GM19372 (cell line): ENCODE data around the gene CTNND2.

Experiments used
- ATAC-seq: cut with Tn5 transposase; IDR thresholded peaks from one replicate; pipeline ENCODE4 v1.9.1; 2021; ENCODE audit warnings: mild to moderate bottlenecking, low read depth, moderate library complexity; ENCODE audit not compliant: unreplicated experiment

CTNND2 gene

DNA sequence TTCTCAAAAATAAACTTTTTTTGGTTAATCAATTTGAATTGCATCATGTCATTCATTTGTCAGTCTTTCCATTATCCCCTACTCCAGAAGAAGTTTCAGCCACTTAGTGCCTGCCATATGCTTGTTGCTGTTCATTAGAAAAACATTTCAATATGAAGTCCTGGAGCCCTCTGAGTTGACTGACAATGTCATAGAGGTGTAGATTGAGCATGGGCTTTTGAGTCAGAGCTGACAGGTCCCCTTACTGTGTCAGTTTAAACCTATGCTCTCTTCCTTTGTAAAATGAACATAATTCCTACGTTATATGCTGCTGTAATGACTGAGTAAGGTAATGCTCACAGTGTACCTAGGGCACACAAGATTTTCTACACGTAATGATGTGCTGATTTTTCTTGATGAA is 114.0 kb downstream of the CTNND2 start:
- ATAC-seq: no peak

DNA sequence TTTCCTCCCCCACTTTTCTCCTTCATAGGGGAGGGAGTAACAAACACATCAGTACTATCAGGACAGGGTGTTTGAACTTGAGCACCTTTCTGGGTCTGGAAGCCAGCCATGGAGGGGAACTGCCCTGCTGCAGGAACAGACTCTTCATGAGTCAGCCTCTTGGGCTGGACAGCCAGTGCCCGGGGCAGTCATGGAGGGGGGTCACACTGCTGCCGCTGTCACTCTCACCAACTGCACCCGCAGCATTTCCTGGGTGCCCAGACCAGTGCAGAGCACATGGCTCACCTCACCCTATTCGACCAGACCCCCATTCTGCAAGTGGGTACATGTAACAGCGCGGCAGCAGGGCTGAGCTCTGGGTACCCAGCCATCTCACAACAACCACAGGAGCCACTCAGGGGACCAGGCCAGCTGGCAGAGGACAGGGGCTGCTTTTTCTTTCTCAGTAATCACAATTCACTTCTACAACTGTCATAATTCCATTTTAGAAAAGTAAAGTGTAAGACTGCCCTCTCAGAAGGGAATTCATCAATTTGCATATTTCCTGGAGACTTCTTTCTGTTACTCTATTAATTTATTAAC is 118.4 kb downstream of the CTNND2 start:
- no peak for ATAC-seq

DNA sequence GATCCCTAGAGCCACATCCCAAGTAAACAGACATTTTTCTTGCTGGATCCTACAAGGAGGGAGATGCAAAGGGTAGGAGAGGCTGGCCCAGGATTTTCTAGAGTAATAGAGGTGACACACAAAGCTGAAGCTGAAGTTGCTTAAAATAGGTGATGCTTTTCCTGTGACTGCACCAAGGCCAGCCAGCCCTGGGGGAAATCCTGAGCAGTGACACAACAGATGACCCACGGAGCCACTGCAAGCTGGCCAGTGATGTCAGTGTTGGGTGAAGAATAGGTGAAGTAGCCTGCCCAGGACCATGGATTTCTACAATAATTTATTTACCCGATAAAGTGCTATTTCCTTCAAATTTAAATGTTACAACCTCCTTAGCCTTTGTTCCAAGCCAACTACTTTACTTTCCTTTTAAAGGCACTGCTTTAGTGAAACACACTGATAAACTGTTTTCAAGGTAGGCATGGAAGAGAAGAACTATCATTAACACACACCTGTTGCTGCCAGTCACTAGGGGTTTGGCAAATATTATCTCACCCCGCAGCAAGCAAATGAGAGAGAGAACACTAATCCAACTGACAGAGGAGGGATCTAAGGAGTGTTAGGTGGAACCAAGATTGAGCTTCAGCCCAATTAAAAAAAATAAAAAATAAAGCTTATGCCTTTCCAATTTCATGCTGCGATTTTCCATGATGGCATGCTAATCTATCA is 123.5 kb downstream of the CTNND2 start:
- ATAC-seq: no peak

DNA sequence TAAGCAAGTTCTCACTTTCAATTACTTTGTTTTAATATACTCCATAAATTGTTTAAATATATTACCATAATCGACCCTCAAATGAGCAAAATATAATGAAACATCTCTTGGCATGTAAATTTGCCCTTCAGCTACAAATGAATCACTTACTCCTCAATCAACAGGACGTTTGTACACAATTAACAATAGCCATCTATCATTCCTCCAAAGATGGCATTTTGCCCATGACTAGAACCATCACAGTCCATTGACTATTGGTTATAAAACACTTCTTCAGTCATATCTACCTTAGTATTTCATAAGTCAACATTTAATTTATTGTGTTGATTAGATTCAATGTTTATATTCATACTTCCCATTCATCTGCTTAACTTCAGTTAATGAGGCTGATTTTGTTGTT is 127.2 kb downstream of the CTNND2 start:
- no peak for ATAC-seq

DNA sequence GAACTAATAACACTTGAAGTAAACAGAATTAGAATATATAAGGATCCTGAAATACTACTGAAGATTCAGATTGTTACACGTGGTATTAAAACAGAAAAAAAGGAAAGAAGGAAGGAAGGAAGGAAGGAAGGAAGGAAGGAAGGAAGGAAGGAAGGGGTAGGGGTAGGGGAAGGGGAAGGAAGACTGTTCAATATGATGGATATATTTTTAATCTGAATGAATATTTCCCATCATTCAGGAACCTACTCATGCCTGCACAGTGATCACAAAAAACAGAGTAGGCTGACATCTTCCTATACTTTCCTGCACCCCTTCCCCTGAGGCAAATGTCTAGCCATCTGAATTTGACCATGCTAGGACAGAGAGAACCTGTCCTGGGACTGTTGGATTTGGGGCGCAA is 133.9 kb downstream of the CTNND2 start:
- ATAC-seq: no peak

DNA sequence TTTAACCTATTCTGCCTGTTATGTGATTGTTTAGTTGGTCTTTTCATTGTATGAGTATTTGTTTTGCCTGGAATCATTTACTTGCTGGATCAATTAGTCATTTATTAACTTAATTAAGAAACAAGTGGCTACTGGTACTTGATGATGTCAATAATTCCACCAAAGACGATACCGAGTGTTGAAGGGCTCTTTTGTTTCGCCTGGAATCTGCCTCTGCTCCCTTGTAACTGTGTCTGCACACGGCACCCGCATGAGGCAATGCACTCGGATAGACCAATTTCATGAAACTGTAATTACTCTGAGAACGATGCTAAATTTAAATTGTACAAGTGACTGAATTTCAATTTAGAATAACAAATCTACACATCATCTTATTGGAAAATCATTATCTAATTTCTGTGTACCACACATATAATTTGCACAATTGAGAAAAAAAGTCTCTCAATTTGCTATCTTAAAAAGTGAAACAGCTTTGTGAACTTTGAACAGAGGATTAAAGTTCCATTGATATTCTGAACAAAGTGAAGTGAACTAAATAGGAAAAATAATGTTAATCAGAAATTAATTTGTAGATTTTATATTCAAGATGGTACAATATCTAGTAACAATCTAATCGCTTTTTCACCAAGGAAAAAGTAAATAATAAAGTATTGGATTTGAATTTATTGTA is 143.2 kb downstream of the CTNND2 start:
- ATAC-seq: no peak

DNA sequence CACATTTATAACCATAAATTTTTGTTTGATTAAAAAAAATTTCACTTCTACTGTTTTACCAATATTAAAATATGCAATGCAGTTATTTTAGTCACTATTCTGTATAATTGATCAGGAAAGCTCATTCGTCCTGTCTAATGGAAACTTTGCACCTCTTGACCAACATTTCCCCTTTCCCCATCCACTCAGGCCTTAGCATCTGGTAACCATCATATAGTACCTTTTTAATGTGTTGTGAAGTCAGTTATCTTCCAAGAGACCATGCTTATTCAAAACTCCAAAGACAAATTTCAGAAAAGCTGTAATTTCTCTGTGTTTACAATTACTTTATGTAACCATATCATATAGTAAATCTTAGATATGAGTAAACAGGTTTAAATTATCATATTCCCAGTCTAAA is 145.9 kb downstream of the CTNND2 start:
- no peak for ATAC-seq

DNA sequence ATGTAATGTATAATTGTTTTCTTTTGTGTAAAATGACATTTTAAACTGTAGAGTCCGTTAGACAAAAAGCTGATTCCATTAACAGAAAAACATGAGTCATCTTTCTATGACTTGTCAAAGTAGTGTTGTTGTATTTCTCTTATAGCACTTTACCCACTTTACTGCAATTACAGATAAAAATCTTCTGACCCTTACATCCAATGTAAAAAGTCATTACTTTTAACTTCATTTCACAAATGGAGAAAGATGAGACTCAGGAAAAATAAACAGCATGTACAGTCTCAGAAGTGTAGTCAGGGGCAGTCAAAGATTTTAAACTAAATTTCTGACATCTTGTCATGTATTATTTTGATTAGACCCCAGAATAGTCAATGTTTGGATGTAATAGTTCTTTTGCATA is 146.6 kb downstream of the CTNND2 start:
- ATAC-seq: no peak

DNA sequence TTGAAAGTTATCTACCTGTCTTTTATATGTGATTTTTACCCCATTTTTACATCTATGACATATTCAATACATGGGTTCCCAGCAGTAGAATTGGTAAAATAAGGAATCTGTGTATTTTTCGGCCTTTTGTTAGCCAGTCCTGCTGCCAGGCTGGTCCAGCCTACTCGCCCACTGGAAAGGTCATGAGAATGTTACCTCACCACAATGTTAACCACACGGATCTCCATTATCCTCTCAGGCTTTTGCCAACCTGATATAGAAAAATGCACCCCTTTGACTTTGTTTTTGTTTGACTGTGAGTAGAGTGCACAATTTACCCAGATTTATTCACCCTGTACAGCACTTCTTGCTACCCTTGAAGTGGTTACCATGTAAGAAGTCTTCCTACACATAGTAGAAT is 167.2 kb downstream of the CTNND2 start:
- no peak for ATAC-seq

DNA sequence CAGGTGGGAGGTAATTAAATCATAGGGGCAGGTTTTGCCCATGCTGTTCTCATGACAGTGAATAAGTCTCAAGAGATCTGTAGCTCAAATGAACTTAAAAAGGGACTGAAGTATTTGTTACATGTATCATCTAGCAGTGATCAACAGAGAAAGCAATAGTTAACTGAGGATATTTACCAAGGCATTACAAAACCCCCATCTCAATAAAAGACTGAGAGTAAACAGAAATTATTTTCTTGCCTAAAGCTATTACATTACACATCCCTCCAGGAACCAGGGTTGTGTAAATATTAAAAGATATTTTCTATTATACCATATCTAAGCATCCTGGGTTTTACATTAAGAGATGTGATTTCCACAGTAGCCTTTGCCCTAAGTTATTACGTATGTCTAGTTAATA is 169.9 kb downstream of the CTNND2 start:
- no peak for ATAC-seq

DNA sequence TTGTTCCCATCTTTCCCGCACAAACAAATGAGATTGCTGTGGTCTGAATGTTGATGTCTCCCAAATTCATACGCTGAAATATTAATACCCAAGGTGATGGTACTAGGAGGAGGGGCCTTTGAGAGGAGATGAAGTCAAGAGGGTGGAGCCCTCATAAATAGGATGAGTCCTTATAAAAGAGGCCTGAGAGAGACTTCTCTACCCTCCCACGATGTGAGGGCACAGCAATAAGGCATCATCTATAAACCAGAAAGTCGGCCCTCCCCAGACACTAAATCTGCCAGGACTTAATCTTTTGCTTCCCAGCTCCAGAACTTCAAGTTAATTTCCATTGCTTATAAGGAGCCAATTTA is 170.4 kb downstream of the CTNND2 start:
- ATAC-seq: no peak

DNA sequence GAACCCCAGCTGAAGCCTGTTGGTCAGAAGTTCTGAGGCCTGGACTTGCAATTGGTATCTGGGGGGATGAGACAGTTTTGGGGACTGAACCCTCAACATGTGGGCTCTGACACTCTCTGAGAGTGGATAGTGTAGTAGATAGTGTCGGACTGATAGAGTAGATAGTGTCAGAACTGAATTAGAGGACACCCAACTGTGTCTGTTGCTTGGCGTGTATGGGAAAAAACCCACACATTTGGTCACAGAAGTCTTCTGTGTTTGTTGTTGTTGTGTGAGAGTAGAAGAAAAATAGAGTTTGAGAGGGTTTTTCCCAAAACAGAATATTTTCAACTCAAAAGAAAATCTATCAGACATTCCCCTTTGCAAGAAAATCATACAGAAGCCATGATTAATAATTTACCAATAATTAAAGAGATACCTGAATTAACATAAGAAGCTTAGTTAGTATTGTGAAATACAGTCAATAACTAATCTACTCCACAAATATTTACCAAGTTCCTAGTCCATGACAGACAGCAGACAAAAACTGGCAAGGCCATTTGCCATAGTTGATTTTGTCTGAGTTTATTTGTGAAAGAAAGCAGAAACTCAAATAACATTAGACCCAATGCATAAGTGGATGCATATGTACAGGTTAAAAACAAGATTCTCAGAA is 170.9 kb downstream of the CTNND2 start:
- ATAC-seq: no peak

DNA sequence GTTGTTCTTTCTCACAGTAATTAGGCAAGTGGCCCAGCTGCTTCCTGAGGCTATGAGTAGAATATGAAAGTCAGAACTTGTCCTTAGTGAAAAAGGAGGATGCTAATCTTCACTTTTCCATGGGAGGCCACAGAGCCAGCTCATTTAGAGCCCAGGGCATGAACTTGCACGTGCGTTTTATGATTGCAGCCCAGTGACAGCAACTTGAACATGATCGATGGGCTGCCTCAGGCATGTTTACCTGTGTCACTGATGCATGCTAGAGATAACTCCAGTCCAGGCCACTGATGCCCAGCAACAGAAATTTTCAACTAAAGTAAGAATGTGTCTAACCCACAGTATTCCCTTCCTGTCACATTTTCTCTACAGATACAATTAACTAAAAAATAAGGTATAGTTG is 179.3 kb downstream of the CTNND2 start:
- no peak for ATAC-seq

DNA sequence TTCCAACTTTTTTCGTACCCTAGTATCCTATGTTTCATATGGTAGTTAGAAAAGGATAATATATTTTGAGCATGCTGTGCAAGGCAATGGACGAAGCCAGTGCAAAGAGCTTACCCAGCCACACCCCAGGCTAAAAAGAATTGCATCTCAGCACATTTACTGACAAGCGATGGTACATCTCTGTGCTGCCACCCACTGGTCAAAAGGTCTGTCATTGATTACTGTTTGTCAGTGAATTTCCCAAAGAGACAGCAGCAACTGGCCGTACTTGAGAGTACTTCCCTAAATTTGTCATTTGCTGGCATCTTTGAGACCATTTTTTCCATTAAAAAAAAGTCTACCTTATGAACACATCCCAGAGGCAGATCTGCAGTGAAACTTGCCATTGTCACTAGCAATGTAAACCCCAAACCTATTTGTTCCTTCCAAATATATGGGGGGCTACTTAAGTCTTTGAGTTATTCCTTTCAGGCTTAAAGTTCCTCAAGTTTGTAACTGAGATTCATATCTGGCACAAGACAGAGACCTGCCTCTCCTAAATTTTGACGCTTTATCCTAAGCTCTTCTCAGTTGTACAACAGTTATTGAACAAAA is 184.3 kb downstream of the CTNND2 start:
- no peak for ATAC-seq

DNA sequence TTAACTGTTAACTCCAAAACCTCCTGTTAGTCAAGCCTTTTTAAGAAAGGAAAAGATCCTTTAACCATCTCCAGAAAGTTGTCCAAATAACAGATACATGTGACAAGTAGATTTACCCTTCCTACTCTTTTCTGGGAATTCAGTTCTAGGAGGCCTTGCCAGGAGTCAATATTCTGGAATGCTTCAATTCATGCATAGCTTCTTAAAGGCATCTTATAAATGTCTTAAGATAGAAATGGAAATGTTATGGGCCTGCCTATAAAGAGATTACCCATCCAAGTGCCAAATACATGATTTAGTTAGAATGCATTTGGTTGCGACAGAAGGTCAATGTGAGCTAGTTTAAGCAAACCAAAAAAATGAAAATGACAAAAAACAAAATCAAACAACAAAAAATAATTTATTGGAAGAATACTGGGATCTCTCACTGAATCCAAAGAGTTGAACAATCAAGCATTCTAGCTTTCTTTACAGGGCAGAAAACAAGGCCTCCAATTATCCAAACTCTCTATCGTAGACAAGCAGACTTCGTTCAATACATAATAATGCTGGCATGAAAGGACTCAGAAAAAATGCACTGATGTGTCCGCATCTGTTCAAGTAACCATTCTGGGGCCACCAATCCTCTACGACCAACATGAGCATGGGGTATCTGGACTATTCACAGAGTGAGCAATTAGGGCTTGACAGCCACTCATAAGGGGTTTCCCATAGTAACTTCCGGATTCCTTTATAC is 188.6 kb downstream of the CTNND2 start:
- ATAC-seq: no peak

DNA sequence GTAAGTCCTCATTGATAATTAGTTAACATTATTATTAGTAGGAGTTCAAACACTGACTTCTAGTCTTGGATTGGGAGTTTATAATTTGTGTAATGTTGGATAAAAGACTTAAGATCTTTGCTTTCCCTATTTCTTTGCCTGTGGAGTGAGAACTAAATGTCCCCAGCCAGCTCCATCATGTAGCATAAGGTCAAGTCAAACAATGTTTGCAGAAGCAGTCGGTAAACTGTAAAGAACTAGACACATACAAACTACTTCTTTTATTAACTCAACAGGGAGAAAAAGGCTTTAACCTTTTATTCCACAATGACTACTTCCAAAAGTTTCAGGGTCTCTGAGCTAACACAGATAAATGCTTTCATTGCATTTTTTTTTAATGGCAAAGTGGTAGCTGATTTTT is 192.3 kb downstream of the CTNND2 start:
- ATAC-seq: no peak

DNA sequence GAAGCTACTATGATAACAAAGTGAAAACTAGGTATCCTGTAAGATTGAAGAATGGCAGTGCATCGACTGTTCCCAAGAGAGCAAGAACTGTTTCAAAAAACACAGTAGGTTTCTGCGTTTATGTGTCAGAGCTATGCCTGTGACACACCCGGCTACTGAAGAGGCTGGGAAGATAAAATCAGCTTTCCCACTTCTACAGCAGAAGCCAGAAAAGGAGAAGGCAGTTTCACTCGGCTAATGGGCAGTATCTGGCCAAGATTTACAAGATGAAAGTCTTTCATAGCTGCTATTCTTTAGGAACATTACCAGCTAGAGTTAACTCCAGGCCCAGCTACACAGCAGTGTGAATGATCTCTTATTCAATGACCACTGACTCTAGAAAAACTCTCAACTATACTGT is 195.2 kb downstream of the CTNND2 start:
- ATAC-seq: no peak

DNA sequence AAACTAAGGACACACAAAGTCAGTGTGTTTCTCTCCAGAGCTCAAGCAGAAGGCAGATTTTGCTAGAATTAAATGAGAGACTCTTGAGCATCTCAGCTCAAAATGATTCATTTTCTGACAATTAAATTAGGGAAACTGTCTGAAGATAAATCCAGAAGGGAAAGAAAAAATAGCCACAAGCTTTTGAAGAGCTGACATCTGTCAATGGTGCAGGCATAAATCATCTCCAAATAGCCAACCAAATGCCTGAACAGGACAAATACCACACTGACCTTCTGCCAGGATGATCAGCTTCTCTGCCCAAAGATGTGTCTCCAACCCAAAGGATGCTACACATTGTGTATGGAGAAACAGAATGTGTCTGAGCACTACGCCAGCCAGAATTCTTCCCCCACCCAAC is 199.3 kb downstream of the CTNND2 start:
- no peak for ATAC-seq

DNA sequence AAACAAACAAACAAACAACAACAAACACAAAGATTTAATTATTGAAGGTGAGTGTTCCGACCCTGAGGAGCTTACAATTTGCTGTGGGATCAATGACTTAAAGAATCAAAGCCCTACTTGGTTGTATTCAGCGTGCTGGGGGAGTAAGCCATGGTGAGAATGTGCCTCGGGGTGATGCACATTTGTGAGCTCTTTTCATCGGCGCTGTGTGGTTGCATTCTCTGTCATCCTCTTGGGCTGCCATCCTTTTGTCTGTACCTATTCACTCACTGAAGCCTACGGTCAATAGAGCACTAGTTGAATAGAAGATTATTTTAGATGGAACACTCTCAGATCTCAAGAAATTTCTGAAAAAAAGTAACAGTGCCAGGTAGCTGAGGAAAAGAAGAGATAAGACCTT is 203.9 kb downstream of the CTNND2 start:
- no peak for ATAC-seq

DNA sequence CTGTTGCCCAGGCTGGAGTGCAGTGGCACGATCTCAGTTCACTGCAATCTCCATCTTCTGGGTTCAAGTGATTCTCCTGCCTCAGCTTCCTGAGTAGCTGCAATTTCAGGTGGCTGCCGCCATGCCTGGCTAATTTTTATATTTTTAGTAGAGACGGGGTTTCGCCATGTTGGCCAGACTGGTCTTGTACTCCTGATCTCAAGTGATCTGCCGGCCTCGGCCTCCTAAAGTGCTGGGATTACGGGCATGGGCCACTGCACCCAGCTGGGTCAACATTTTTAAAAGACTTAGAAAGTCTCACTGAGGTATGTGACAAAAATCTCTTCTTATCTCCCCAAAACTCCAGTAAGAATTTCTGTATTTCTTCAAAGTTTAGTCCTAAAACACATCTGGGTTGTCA is 211.6 kb downstream of the CTNND2 start:
- ATAC-seq: no peak

DNA sequence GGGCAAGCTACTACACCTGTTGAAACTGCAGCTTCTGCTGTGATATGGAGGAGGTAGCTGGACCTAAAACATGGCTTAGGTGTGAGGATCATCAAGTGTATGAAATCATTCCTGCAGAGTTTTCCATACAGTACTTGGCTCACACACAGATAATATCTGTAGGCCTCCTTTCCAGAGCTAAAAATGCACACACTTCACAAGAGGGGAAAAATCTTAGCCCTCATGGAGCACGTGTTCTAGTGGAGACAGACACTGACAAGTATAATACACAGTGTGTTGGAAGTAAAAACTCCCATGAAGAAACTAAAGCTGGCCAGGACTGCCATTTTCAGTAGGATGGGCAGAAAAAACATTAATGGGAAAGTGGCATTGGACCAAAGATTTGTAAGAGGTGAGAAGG is 216.7 kb downstream of the CTNND2 start:
- ATAC-seq: no peak
